Activated CD4-positive, alpha-beta T cell treated with anti-CD3 and anti-CD28 coated beads, Interleukin-2, amount 50 U/mL, for 16 hours (primary cell): ENCODE data around the gene SYMPK.
A peak's percentile ranks its signal among the peaks of the same experiment; 100 is the strongest.
"Not testable (repeated sequence)": the region's sequence is repeated elsewhere in the genome, so short reads cannot be mapped to it uniquely, and the experiment has no call there.

Source experiments
- DNase-seq: peaks from one replicate; pipeline ENCODE4 v3.0.0-alpha.2; 2020

Gene SYMPK

GRCh38 chr19:45800070-45800553, 62.8 kb downstream of the SYMPK start:
- DNase-seq, result no peak

GRCh38 chr19:45799541-45799940, 63.4 kb downstream of the SYMPK start:
- DNase-seq, result not testable (repeated sequence)

GRCh38 chr19:45798995-45799517, 63.9 kb downstream of the SYMPK start:
- DNase-seq, result peak; percentile 55

GRCh38 chr19:45794627-45795026, 68.3 kb downstream of the SYMPK start:
- no peak for DNase-seq

GRCh38 chr19:45793876-45794275, 69.1 kb downstream of the SYMPK start:
- no peak for DNase-seq

GRCh38 chr19:45793178-45793564, 69.8 kb downstream of the SYMPK start:
- DNase-seq, result no peak

GRCh38 chr19:45792470-45793177, 70.3 kb downstream of the SYMPK start, which contains the start of gene DMWD:
TSS of gene DMWD (minus strand) at chr19:45792845. CDS start at chr19:45792756, 89 bp downstream.
- peak; percentile 100 for DNase-seq

- DNase-seq, result no peak
Observed at GRCh38 chr19:45791744-45792469, 71.0 kb downstream of the SYMPK start.

- DNase-seq, result peak; percentile 74
Observed at GRCh38 chr19:45790942-45791341, 72.0 kb downstream of the SYMPK start.

GRCh38 chr19:45789035-45789786, 73.7 kb downstream of the SYMPK start:
- DNase-seq, result no peak

- no peak for DNase-seq
Observed at GRCh38 chr19:45786533-45786894, 76.4 kb downstream of the SYMPK start.

- no peak for DNase-seq
Observed at GRCh38 chr19:45785781-45786532, 77.0 kb downstream of the SYMPK start.

GRCh38 chr19:45785097-45785496, 77.8 kb downstream of the SYMPK start:
- no peak for DNase-seq

- DNase-seq, result no peak
Observed at GRCh38 chr19:45784096-45784495, 78.9 kb downstream of the SYMPK start.

GRCh38 chr19:45782820-45783785, 79.8 kb downstream of the SYMPK start:
- no peak for DNase-seq

- no peak for DNase-seq
Observed at GRCh38 chr19:45782162-45782691, 80.7 kb downstream of the SYMPK start, which contains the start of gene DMPK. TSS of gene DMPK (minus strand) at chr19:45782490. CDS start at chr19:45782352, 138 bp downstream.

GRCh38 chr19:45781214-45782161, 81.5 kb downstream of the SYMPK start:
- DNase-seq, result no peak

GRCh38 chr19:45780448-45781213, 82.3 kb downstream of the SYMPK start:
- DNase-seq, result no peak

- no peak for DNase-seq
Observed at GRCh38 chr19:45780146-45780447, 82.8 kb downstream of the SYMPK start.
